Glomerular visceral epithelial cell (primary cell): ENCODE results near the gene RIT1.

Experiments
- DNase-seq: peaks from one replicate; pipeline ENCODE4 v3.0.0-alpha.2; 2016; ENCODE audit errors: extremely low spot score

RIT1 gene

GRCh38 chr1:155911156-155912055, at the start of gene RIT1:
RIT1 (minus strand) TSS chr1:155911349; CDS start chr1:155910761, 588 bp downstream.
- DNase-seq, result peak; percentile 87

- DNase-seq, result no peak
These were observed 49.1 kb upstream of the RIT1 start for GRCh38 chr1:155960081-155960745.

- DNase-seq, result no peak
These were observed 46.3 kb upstream of the RIT1 start for GRCh38 chr1:155957411-155957915.

- DNase-seq, result no peak
These were observed 43.5 kb upstream of the RIT1 start for GRCh38 chr1:155954645-155955044.

- DNase-seq, result no peak
These were observed 41.3 kb upstream of the RIT1 start for GRCh38 chr1:155952505-155952890.

- no peak for DNase-seq
These were observed 40.8 kb upstream of the RIT1 start for GRCh38 chr1:155951753-155952504.

- DNase-seq, result no peak
These were observed 39.7 kb upstream of the RIT1 start for GRCh38 chr1:155950829-155951228.

- DNase-seq, result no peak
These were observed 36.6 kb upstream of the RIT1 start for GRCh38 chr1:155947741-155948140.

GRCh38 chr1:155947292-155947691, 36.1 kb upstream of the RIT1 start:
- DNase-seq, result no peak

- no peak for DNase-seq
These were observed 35.6 kb upstream of the RIT1 start for GRCh38 chr1:155946633-155947219.

GRCh38 chr1:155944444-155944799, 33.3 kb upstream of the RIT1 start:
- no peak for DNase-seq

GRCh38 chr1:155942578-155943141, 31.5 kb upstream of the RIT1 start:
- no peak for DNase-seq

- DNase-seq, result no peak
These were observed 30.8 kb upstream of the RIT1 start for GRCh38 chr1:155941845-155942531.

- no peak for DNase-seq
These were observed 30.1 kb upstream of the RIT1 start, which contains the start of gene RXFP4 for GRCh38 chr1:155940993-155941844. RXFP4 (plus strand) TSS chr1:155941638; CDS start chr1:155941710, 72 bp downstream.

GRCh38 chr1:155940482-155940992, 29.4 kb upstream of the RIT1 start:
- DNase-seq, result peak; percentile 69

GRCh38 chr1:155938220-155938627, 27.1 kb upstream of the RIT1 start:
- peak; percentile 74 for DNase-seq

GRCh38 chr1:155934936-155935590, 23.9 kb upstream of the RIT1 start:
- peak; percentile 55 for DNase-seq

- DNase-seq, result peak; percentile 99
These were observed 23.2 kb upstream of the RIT1 start, which contains the start of gene KHDC4 for GRCh38 chr1:155934097-155934935. KHDC4 (minus strand) TSS chr1:155934413; CDS start chr1:155934373, 40 bp downstream.
